HG03520 (cell line): Measurements from ENCODE around the gene TENT5C.

ENCODE experiments used
- ATAC-seq: cut with Tn5 transposase; IDR thresholded peaks from one replicate; pipeline ENCODE4 v1.9.1; 2021; ENCODE audit warnings: mild to moderate bottlenecking, moderate library complexity; ENCODE audit not compliant: unreplicated experiment

Gene TENT5C

DNA sequence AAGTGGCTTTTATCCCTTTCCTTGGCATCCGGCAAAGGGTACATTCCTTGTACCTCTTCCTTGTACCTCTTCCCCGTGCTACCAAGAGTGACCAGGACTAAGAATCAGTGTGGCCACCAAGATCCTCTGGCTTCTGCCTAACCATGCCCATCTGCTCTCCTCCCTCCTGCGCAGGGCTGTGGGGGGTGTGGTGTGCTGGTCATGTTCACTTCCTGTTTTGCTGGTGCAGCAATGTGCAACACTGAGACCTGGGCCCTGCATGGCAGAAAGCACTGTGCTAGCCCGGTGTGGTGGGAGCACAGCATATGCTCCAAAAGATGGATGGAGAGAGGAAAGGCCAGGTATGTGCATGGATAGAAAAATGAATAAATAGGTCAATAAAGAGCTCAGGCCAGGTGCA is 33.3 kb upstream of the TENT5C start:
- no peak for ATAC-seq

DNA sequence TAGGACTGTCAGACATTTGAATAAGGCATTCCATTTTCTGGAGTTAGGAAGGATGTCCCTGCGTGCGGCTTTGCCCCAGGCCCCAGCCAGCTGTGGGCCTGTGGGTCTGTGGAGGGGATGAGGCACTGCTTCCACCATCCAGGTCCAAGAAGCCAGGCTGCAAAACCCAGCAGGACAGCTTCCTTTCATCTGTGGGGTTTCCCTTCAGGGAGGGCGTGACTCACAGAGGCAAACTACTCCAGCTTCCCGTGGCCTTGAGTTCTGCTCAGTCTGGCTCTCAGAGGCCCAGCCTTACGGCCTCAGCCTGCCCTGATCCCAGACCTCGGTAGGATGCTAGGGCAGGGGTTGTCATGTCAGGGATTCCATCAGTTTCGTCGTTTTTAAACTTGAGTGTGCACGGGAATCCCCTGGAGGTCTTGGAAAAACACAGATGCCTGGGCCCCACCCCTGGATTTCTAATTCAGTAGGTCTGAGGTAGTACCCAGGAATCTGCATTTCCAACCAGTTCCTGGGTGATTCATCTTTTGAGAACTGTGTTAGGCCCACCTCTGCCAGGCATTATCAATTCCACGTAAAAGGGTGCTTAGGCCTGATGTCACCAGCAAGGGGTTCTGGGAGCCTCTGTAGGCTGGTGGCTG is 32.3 kb upstream of the TENT5C start:
- ATAC-seq, result no peak

DNA sequence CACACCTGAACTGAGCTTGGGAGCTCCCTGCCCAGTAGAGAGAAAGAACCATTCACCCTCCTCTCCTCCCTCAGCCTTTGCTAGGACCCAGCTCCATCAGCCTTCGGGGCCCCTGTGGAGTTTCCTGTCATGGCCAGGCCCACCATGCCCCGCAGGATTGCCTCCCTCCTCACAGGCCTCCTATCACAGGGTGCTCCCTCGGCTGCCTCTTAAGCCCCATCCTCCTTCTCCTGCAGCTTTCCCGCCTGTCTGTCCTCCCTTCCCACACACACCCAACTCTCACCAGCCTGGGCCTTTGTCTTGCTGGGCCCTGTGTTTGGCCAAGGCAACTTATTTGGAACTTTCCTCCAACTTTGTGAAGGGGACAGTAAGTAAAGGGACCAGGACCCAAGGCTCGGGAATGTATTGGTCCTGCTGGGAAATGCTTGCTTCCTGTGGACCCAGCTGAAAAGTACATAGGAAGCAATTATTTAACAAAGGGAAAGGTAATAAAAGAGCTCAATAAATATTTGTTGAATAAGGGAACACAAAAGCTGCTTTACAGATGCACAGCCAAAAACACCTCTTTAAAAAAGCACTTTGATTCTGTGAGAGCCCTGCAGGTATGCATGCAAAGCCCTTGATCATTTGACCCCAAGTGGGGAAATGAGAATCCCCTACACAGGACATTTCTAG is 31.6 kb upstream of the TENT5C start:
- ATAC-seq, result no peak

DNA sequence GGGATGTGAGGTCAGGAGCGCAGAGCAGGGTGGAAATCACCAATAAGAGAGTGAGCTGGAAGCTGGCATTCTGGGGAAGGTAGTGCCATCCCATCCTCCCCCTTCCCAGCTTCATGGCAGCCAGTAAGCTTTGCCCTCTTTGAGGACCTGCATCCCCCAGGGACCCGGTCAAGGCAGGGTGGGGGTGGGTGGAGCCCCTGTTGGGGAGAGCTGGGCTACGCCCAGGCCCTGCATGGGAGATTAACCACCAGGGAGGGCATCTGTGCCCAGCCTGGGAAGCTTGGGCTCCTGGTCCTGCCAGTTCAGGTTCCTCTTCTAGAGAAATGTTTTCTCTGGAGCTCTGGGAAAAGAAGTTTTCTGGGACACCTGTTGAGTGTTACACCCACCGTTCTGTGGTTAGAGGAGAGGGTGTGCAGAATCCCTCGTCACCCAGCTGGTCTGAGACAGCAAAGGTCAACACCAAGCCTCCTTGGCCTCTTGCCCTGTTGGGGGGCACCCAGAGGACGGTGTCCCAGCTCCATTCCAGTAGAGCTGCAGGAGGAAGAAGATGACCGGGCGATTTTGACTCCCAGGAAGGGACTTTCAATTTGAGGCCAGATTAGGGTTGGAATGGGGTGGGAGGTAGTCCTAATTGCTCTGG is 30.1 kb upstream of the TENT5C start:
- no peak for ATAC-seq

DNA sequence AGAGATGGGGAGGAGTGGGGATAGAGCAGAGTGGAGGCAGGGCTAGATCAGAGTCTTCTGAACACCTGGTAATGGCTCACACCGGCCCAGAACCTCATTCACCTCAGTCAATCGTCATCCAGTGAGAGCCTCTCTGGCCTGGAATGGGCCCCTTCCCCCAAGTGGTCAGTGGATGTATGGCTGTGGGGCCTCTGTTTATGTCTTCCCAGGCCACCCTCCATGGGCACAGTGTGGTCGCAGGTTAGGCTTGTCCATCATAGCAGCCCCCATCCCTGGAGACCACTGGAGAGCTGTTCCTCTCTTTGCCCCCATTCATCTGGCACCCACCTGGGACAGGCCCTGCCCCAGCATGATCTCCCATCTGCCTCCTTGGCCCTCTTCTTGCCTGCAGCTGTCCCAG is 29.6 kb upstream of the TENT5C start:
- no peak for ATAC-seq

DNA sequence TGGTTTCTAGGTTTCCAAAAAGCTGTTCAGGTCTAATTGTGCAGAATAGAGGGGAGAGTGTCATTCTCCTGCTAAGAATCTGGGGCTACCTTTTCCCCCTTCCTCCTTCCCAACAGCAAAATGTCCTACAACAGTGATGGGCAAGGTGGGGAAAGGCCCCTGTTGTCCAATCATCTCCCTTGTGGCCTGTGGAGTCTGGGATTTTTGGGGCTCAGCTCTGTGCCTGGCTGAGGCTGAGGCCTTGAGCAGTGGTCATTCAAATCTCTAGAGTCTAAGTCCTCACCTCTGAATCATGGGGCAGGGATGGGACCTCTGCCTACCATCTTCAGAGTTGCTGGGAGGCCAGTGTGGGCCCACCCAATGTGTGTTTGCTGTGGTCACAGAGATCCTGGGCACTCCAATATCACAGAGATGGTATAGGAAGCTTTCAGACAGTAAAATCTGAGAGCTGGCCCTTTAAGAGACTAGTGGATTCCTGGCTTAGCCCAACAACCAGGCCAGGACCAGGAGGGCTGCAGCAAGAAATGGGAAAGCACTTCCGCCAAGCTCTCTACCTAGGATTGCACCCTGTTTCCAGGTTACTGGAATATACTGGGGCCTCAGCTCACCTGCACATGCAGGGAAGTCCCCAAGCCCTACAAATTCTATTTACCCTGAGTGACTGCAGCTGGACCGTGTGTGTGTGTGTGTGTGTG is 28.5 kb upstream of the TENT5C start:
- ATAC-seq, result no peak

DNA sequence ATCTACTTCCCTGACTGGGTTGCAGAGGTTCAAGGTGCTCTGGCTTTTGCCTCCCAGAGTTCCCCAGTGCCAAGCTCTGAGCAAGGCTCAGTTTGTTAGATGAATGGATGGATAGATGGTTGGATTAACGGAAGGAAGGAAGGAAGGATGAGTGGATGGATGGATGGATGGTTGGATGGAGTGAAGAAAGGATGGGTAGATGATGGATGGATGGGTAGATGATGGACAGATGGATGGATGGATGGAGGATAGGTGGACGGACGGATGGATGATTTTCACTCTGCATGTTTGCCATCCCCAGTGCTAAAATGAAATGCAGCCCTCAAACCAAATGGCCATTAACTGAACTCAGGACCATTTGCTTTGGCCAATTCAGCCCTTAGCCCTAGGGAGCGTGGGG is 27.4 kb upstream of the TENT5C start:
- ATAC-seq, result no peak

DNA sequence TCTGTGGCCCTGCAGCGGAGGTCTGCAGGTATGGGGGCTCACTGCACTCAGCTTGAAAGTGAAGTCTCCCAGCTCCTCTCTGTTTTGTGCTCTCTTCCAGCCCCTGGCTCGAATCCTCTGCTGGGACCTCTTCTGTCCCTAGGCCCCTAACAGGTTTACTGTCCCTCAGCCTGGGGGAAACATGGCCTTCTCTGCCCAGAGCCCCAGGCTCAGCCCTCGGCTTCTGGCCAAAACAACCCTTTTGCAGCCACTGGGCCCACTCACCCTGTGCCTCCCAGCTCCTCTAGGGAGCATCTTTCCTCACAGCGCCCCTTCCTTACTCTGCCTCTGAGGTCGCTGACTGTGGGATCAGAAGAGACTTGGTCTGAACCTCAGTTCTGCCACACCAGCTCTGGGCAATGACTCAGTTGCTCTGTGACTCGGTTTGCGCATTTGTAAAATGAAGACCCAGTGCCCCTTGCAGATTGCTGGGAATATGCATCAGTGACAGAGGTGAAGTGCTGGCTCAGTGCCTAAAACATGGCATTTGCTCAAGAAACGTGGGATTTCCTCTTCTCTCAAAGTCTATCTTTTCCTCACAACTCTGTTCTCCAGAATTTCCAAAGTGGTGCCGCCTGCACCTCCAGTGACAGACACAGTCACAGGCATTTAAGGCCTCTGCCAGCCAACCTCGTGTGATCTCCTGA is 26.5 kb upstream of the TENT5C start:
- ATAC-seq, result no peak

DNA sequence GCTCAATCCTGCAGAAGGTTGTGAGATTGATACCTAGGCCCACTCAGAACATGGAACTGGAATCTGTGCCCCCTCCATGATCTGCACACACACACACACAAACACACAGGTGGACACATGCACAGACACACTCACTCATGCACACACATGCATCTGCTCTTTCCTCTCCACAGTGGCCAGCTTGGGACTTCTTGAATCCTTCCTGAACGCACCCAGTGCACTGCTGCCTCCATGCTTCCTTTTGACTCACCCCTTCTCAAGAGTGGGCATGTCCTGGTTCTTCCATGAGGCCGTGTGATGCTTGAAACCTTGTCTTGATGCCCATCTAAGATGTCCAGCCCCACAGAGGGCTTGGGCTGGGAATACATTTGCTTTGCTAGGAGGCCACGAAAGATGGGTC is 25.4 kb upstream of the TENT5C start:
- ATAC-seq, result no peak

DNA sequence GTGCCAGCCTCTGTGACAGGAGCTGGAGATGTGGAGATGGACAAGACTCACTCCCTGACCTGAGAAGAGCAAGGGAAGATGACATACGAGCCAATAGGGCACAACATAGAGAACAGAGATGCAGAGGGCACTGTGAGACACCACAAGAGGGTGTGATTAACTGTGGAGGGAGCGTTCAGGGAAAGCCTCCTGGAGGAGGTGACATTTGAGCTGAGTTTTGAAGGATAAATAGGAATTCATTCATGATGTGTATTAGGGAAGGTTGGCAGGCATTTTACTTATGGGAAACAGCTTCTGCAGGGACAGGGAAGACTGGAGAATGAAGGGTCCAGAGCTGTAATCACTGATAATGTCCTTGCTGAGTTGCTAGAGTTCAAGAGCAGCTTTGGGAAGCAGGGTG is 25.0 kb upstream of the TENT5C start:
- no peak for ATAC-seq

DNA sequence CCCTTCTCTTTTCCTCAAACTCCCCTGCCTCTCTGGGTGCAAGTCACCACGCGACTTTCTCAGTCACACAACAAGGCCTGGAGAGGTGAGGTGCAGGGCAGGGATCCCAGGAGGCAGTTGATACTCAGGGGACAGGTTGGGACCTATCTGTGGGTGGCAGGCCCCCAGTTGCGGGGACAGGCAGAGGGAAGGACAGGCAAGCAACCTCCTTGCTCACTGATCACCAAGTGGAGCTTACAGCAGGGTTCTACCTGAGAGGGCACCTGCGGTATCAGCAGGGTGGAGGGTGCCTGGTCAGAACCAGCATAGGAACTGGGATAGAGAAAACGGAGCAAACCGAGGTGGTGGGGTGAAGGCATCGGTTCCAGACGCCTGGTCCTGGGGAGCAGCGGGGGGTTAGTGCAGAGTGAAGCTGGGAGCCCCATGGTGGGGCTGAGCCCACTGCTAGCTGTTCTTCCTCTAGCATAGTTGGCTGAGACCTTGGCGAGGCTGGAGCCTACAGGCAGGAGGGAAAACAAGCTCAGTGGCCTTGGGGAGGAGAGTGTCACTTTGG is 24.4 kb upstream of the TENT5C start:
- ATAC-seq, result no peak

DNA sequence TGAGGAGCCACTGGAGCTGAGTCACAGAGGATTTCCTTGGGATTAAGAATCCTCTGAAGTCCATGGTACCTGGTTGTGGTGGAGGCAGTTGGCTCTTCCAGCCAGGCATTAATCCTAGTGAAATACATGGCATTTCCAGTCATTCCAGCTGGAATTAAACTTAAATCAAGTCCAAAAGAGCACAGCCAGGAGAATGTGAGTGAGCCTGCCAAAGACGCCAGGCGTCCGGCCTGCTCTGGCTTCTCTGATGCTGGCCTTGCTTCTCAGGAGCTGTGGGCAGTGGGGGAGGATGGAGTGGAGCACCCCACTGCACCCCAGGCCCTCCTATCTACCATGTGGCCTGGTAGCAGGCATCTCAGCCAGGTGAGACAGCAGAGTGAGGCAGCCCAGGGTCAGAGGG is 23.4 kb upstream of the TENT5C start:
- no peak for ATAC-seq

DNA sequence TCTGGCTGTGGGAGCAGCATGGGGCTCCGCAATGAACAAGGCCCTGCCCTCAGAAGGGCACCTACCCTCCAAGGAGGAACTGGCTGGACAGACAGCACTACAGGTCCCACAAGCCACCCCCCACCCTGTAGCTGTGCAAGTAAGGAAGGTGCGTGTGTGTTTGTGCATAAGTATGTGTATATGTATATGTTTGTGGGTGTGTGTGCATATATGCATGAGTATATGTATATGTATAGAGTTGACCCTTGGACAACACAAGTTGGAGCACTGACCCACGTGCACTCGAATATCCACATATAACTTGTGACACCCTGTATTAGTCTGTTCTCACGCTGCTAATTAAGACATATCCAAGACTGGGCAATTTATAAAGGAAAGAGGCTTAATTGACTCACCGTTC is 22.6 kb upstream of the TENT5C start:
- no peak for ATAC-seq

DNA sequence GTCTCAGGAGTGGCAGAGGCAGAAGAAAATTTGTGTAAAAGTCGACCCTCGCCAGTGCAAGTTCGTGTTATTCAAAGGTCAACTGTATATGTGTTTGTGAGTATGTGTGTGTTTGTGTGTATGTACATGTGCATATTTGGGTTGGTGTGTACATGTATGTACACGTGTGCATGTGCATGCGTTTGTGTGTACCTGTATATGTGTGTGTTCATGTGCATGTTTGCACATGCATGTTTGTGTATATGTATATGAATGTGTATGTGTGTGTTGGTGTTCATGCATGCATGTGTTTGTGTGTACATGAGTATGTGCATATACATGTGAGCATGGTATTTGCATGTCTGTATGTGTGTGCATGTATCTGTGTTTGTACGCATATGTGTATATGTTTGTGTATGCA is 21.7 kb upstream of the TENT5C start:
- ATAC-seq, result no peak

DNA sequence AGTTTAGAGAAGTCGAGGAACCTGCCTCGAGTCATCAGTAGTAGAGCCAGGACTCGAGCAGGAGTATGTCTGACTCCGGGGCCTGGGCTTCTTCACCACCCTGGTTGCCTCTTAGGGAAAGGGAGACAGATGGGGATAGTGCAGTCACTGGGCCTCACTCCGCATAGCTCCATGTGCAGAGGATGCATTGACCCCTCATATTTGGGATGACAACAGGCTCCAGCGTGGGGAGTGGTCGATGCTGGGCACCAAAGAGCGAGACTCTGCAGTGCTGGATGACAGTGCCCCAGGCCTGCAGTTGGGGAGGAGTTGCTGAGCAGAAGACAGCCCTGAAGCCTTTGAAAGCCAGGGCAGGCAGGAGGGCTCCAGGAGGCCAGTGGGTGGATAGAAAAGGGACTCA is 20.8 kb upstream of the TENT5C start:
- no peak for ATAC-seq

DNA sequence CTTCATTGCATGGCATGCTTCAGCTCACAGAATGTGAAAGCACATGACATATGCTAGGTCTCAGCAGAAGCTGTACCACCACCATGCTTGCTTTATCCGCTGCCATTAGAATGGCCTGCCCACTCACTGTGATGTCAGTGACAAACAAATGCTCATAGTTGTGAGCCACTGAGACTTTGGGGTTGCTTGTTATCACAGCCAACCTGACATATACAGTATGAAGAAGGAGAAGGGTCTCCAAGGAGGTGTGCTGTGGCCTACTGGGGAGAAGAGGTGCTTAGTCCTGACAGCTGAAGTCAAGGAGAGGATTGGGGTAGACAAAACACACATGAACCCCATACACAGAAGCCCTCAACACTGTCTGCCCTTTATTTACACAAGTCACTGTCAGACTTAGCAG is 19.5 kb upstream of the TENT5C start:
- no peak for ATAC-seq

DNA sequence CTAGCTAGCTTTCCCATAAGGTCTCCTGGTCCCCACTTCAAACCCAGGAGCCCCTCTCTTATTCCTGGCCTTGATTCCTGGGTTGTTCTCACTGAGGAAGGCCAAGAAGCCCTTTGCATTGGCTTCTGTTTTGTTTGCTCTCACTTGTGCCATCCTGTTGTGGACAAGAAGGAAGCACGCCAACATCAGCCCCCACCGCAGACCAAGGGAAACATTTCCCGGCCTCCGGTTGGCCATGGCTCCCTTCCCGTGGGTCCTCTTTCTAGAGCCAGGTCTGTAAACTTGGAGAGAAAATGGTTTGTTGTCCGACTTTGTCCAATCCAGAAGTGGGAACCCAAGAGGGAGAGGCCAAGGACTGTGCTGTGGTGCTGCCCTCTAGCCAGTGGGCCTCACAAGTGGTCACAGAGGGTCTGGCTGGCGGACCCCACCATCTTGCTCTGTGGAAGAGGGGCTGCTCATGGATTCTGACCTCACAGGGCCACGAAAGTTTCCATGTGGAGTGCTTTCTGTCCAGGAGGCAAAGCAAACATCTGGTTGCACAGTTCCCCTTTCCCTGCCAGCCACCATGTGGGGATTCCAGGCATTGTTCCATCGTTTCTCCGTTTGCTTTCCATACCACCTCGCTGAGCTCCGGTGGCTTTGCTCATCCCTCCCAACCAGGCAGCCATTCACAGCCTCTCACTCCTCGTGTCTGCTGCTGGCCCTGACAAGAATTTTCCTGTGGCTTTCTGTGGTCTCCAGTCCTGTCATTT is 18.9 kb upstream of the TENT5C start:
- no peak for ATAC-seq

DNA sequence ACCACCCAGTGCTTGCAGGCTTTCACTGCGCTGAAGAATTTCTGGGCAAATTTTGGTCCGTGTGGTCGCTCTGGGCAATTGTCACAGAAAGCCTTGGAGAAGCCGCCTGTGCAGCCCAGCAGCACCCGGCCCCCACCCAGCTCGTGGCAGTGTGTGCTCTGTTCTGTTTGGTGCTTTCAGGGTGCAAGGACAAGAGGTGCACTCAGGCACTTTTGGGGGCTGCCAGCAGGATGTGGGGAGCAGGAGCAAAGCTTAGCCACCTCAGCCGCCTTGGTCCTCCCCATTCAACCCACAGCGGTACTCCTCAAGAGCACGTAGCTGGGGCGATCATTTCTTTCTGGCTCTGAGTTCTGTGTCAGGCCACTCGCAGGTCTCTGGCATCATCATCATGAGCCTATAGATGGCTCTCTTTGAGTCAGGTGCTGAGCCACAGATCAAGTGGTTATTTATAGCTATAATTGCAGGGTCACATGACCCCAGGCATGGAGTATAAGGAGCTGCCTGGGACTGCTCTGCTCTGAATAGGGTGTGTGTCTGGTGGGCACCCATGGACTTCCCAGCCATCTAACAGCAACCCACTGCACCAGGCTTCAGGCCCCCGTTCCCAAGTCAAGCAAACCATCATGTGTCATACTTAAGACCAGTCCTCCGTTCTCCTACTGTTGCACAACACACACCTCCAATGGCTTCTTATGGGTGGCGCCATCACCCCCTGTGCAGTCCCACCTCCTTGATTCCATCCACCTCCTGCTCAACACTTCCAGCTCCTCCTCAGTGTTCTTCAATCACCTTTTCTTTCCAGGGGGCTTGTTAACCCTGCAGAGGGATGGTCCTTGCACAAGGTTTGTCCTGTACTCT is 18.1 kb upstream of the TENT5C start:
- no peak for ATAC-seq

DNA sequence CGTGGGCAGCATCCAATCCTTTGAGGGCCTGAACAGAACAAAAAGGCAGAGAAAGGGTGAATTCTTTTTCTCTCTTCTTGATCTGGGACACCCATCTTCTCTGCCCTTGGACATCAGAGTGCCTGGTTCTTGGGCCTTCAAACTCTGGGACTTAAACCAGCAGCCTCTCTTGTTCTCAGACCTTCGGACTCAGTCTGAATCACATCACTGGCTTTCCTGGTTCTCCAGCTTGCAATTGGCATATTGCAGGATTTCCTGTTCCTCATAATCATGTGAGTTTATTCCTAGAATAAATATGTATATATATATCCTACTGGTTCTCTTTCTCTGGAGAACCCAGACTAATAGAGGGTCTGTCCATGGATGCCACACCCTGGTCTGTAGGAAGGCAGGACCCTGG is 16.3 kb upstream of the TENT5C start:
- ATAC-seq, result no peak
